ENCODE results near the gene PTPRK. TPM values are rescaled to one million over a fixed set of nuclear protein-coding genes. Genes with fewer than 3 reads are reported as not detected.

PTPRK gene
- total and polyA plus RNA-seq, 2 donors (not counting 1 experiment from before 2014, with no cell fraction given), result 16.2 to 18.7 TPM

DNA sequence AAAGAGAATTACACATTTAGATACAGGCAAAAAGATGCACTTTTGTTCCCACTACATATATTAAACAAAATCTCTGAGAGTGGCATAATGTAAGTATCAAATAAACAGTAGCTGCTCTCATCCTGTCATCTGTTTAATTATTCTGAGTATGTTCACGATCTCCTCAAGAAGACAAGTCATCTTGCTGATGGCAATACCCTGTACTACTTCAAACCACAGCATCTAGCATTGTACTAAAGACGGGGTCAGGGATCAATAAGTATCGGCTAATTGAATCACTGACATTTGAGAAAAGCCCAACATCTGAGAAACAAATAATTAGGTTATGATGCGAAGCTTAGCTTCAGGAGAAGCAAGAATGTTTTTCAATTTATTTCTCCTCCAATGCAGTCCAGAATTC, 175.1 kb downstream of the PTPRK start:
- DNase-seq (no peak), ATAC-seq (ENCODE audit: low read depth) (no peak)
- Histone ChIP-seq H2AFZ (ENCODE audit: insufficient read depth, low read depth, low read length, poor library complexity, severe bottlenecking) (no peak overlapping the region), H3K27me3 (replicated peaks in 1 of 4; ENCODE audit: control extremely low read depth in 1 of 4, control insufficient read depth in 3 of 4, insufficient read depth in 4 of 4, low read length in 3 of 4) (peaks cover 0 to 2% (median 0%) of the 10 kb centered on the region in 4 experiments), H3K4me1 (ENCODE audit: control insufficient read depth in 2 of 2, insufficient read depth in 2 of 2, low read length in 2 of 2) (no peaks in the 10 kb centered on the region), H3K4me3 (ENCODE audit: control extremely low read depth in 1 of 5, extremely low read depth in 1 of 5, insufficient read depth in 1 of 5, low read depth in 2 of 5, low read length in 4 of 5) (no peak overlapping the region), H3K9me3 (ENCODE audit: control extremely low read depth in 1 of 3, control insufficient read depth in 2 of 3, insufficient read depth in 1 of 3, low read length in 2 of 3) (no peaks in the 10 kb centered on the region), H3K4me2 (replicated peaks; ENCODE audit: low read depth, low read length, poor library complexity, severe bottlenecking) (no peak overlapping the region), H3K27ac (ENCODE audit: low read length in 2 of 2) (no peak overlapping the region), H3K36me3 (replicated peaks in 1 of 2; ENCODE audit: control extremely low read depth in 1 of 2, control insufficient read depth in 1 of 2, extremely low read depth in 1 of 2, insufficient read depth in 2 of 2, low read length in 1 of 2) (no peaks in the 10 kb centered on the region), H3K79me2 (ENCODE audit: control insufficient read depth, insufficient read depth, low read length) (no peaks in the 10 kb centered on the region), H3K9ac (ENCODE audit: low read length) (no peak overlapping the region), H4K20me1 (ENCODE audit: control insufficient read depth, insufficient read depth, low read length, poor library complexity, severe bottlenecking) (no peaks in the 10 kb centered on the region)
- CTCF ChIA-PET, result no interaction called here
- no peaks in the 10 kb centered on the region for H3K9me3 Mint-ChIP-seq (ENCODE audit: insufficient read depth)
- H3K4me1 Mint-ChIP-seq, result no peaks in the 10 kb centered on the region
- POLR2A ChIA-PET, result no interaction called here
- no peak overlapping the region for H3K4me3 Mint-ChIP-seq
- intact Hi-C loops (cut with micrococcal nuclease), result no loop called here
- H3K27ac Mint-ChIP-seq, result no peak overlapping the region
- no CpG with 5 or more reads among the region's 4 CpGs for WGBS (ENCODE audit: insufficient coverage)
- TF ChIP-seq CTCF (IDR thresholded peaks at IDR 0.05) (no peak), EZH2 (IDR thresholded peaks at IDR 0.05; ENCODE audit: borderline replicate concordance, insufficient read depth, low read depth, low read length, poor library complexity, severe bottlenecking) (no peak)
- peaks cover 5% of the 10 kb centered on the region for H3K27me3 Mint-ChIP-seq

DNA sequence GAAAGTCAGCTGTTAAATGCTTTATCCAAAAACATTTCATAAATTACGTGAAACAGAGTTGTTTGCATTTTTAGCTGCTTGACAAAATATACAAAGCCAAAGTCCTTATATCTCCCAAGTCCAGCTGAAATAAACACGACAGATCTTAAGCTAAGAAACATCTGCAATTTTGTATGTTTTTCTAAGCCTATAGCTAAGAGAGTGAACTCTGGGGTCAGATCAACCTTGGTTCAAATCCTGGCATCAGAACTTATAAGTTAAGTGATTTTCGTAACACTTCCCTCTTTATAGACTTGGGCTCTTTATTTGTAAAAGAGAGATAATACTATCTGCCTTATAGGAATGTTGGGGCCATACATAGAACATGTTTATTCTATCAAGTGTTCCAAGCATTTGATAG, 176.7 kb downstream of the PTPRK start:
- Histone ChIP-seq H3K9ac (ENCODE audit: low read length) (no peak overlapping the region), H3K4me1 (ENCODE audit: control insufficient read depth in 2 of 2, insufficient read depth in 2 of 2, low read length in 2 of 2) (no peaks in the 10 kb centered on the region), H4K20me1 (ENCODE audit: control insufficient read depth, insufficient read depth, low read length, poor library complexity, severe bottlenecking) (no peaks in the 10 kb centered on the region), H3K4me2 (replicated peaks; ENCODE audit: low read depth, low read length, poor library complexity, severe bottlenecking) (no peak overlapping the region), H3K79me2 (ENCODE audit: control insufficient read depth, insufficient read depth, low read length) (no peaks in the 10 kb centered on the region), H3K27ac (ENCODE audit: low read length in 2 of 2) (no peak overlapping the region), H2AFZ (ENCODE audit: insufficient read depth, low read depth, low read length, poor library complexity, severe bottlenecking) (no peak overlapping the region), H3K36me3 (replicated peaks in 1 of 2; ENCODE audit: control extremely low read depth in 1 of 2, control insufficient read depth in 1 of 2, extremely low read depth in 1 of 2, insufficient read depth in 2 of 2, low read length in 1 of 2) (no peaks in the 10 kb centered on the region), H3K4me3 (ENCODE audit: control extremely low read depth in 1 of 5, extremely low read depth in 1 of 5, insufficient read depth in 1 of 5, low read depth in 2 of 5, low read length in 4 of 5) (no peak overlapping the region), H3K9me3 (ENCODE audit: control extremely low read depth in 1 of 3, control insufficient read depth in 2 of 3, insufficient read depth in 1 of 3, low read length in 2 of 3) (no peaks in the 10 kb centered on the region), H3K27me3 (replicated peaks in 1 of 4; ENCODE audit: control extremely low read depth in 1 of 4, control insufficient read depth in 3 of 4, insufficient read depth in 4 of 4, low read length in 3 of 4) (peaks cover 0 to 2% (median 0%) of the 10 kb centered on the region in 4 experiments)
- CTCF ChIA-PET, result interaction anchor here (1.0 kb wide), 1 partner anchor 16 kb away, joined by 3 read pairs; no protein-coding TSS in a partner anchor
- intact Hi-C loops (cut with micrococcal nuclease), result no loop called here
- no peak for ATAC-seq (ENCODE audit: low read depth)
- no CpG with 5 or more reads among the region's 3 CpGs for WGBS (ENCODE audit: insufficient coverage)
- no peak overlapping the region for H3K27ac Mint-ChIP-seq
- peaks cover 5% of the 10 kb centered on the region for H3K27me3 Mint-ChIP-seq
- TF ChIP-seq EZH2 (IDR thresholded peaks at IDR 0.05; ENCODE audit: borderline replicate concordance, insufficient read depth, low read depth, low read length, poor library complexity, severe bottlenecking) (no peak), CTCF (IDR thresholded peaks at IDR 0.05) (no peak)
- no peak for DNase-seq
- H3K9me3 Mint-ChIP-seq (ENCODE audit: insufficient read depth), result no peaks in the 10 kb centered on the region
- no peaks in the 10 kb centered on the region for H3K4me1 Mint-ChIP-seq
- no peak overlapping the region for H3K4me3 Mint-ChIP-seq
- POLR2A ChIA-PET, result no interaction called here
